Measurements from ENCODE around the gene CSTF3. TPM values are rescaled to one million over a fixed set of nuclear protein-coding genes. Genes with fewer than 3 reads are reported as not detected.
A peak's percentile ranks its signal among the peaks of the same experiment; 100 is the strongest.

CSTF3 gene
- total and polyA plus RNA-seq, 9 of the 15 experiments (the other 6 are each of a cell fraction or from before 2014, with no cell fraction given): 37.0 to 111 (median 61.0) TPM

DNA sequence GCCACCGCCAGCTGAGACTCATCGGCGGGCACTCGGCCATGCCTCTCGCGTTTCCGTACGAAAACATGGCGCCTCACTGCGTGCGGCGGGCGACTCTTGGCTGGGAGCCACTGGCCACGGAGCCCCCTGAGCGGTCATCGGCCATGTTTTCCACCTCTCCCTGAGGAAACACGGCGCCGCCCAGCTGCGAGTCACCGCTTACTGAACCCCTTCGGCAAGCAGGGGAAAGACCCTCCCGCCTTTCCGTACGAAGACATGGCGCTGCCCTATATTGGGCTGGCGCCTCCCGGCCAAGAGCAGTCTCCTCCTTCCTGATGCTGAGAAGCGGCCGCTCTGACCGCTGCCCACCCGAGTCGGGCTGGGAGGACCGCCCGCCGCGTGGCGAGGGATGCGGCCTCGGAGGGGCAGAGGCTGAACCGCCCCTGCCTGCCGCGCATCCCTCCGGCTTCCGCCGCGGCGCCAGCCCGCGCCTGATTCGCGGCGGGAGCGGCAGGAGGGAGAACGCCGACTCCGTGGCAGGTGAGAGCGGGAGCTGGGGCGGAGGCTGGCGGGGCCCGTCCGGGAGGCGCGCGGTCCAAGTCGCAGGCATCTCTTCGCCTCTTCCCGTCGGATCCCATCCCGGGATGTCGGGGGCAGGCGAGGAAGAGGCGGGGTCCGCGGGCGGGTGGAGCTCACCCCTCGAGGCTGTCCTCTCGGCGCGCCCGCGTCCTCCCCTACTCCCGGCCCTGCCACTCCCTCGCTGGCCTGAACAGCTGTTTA, 121.8 kb downstream of the CSTF3 start, which contains the start of gene TCP11L1 (continued):
- TF ChIP-seq, protein P1, sequence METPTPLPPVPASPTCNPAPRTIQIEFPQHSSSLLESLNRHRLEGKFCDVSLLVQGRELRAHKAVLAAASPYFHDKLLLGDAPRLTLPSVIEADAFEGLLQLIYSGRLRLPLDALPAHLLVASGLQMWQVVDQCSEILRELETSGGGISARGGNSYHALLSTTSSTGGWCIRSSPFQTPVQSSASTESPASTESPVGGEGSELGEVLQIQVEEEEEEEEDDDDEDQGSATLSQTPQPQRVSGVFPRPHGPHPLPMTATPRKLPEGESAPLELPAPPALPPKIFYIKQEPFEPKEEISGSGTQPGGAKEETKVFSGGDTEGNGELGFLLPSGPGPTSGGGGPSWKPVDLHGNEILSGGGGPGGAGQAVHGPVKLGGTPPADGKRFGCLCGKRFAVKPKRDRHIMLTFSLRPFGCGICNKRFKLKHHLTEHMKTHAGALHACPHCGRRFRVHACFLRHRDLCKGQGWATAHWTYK (CRISPR knock-in tag; IDR thresholded peaks at IDR 0.05): no peak; the same call in none of the 2 replicates
- TF ChIP-seq ZNF57 (CRISPR knock-in tag; IDR thresholded peaks at IDR 0.05): no peak
- TF ChIP-seq MCM7 (IDR thresholded peaks at IDR 0.05): no peak
- TF ChIP-seq, protein P2, sequence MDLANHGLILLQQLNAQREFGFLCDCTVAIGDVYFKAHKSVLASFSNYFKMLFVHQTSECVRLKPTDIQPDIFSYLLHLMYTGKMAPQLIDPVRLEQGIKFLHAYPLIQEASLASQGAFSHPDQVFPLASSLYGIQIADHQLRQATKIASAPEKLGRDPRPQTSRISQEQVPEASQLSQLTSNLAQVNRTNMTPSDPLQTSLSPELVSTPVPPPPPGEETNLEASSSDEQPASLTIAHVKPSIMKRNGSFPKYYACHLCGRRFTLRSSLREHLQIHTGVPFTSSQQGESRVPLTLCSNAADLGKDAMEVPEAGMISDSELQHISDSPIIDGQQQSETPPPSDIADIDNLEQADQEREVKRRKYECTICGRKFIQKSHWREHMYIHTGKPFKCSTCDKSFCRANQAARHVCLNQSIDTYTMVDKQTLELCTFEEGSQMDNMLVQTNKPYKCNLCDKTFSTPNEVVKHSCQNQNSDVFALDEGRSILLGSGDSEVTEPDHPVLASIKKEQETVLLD (IDR thresholded peaks at IDR 0.05): no peak
- TF ChIP-seq, protein P3, sequence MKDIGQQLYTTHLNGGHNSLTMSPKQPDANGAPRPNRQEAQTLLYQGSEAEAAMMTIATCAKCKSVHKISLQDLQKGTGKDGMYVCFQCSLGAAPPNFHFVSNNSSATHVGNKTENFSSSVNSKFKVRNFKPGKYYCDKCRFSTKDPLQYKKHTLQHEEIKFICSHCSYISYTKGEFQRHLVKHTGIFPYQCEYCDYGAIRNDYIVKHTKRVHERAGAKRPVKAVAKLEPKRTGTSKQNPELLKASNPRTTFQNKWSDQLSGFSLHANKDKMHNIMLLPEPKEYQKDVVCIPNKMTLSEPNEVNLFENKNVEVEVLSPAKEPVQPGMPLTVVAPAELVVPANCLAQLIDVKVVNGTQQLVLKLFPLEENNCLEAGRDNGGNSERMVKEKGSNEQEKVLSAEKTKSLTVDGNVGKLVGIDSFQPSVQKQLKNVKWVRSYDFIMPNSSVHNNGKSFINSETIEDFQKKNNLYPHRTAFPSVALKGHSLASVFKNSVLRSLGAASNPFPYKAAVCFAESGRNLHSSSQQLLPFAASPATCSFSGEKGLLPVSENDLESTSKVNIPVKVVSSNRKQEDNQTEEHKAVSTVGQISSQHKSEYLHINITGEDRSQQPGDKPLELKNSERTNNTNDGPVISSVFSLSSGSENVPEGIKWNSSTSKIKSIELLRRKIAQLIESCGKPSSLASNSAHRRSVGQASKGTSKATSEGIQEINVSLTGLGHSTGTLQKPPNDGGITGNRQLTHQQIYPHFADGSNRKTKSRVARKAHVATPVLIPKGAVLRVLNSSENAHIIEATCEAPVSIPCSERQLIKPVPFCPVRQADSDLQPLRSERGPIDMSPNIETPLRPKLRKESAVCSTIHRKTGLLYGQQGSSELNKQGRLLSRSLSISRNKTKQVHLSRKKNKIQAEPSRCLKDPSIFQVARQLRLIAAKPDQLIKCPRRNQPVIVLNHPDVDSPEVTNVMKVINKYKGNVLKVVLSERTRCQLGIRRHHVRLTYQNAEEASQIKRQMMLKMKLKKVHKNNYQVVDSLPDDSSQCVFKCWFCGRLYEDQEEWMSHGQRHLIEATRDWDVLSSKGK (CRISPR knock-in tag; IDR thresholded peaks at IDR 0.05): no peak
- no peak for TF ChIP-seq CAMTA2 (CRISPR knock-in tag; conservative IDR thresholded peaks at IDR 0.05)
- no peak for TF ChIP-seq BMI1 (IDR thresholded peaks at IDR 0.05; ENCODE audit: low read length)
- peak in 1 of 2 experiments; percentile 5; a peak in 1 of 4 replicates for TF ChIP-seq RCOR1 (IDR thresholded peaks at IDR 0.05; ENCODE audit: borderline replicate concordance in 1 of 2, low read depth in 2 of 2, low read length in 2 of 2)
- TF ChIP-seq CCNT2 (IDR thresholded peaks at IDR 0.05; ENCODE audit: borderline replicate concordance, extremely low read depth, insufficient read length, low read depth, low read length): peak; percentile 14
- TF ChIP-seq NR3C1 (CRISPR knock-in tag; IDR thresholded peaks at IDR 0.05): no peak
- TF ChIP-seq ZNF143 (CRISPR knock-in tag; IDR thresholded peaks at IDR 0.05): no peak
- no peak for TF ChIP-seq ZNF764 (CRISPR knock-in tag; IDR thresholded peaks at IDR 0.05; ENCODE audit: low read depth)
- no peak for TF ChIP-seq TAF1 (IDR thresholded peaks at IDR 0.05; ENCODE audit: control insufficient read depth, extremely low read depth, insufficient read depth, low read length, severe bottlenecking)
- no peak for TF ChIP-seq E2F3 (CRISPR knock-in tag; IDR thresholded peaks at IDR 0.05)
- no peak for TF ChIP-seq ZNF124 (CRISPR knock-in tag; IDR thresholded peaks at IDR 0.05)
- TF ChIP-seq, protein P4, sequence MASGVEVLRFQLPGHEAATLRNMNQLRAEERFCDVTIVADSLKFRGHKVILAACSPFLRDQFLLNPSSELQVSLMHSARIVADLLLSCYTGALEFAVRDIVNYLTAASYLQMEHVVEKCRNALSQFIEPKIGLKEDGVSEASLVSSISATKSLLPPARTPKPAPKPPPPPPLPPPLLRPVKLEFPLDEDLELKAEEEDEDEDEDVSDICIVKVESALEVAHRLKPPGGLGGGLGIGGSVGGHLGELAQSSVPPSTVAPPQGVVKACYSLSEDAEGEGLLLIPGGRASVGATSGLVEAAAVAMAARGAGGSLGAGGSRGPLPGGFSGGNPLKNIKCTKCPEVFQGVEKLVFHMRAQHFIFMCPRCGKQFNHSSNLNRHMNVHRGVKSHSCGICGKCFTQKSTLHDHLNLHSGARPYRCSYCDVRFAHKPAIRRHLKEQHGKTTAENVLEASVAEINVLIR (CRISPR knock-in tag; IDR thresholded peaks at IDR 0.05): no peak
- TF ChIP-seq DPF2 (IDR thresholded peaks at IDR 0.05): no peak
- TF ChIP-seq ZSCAN32 (CRISPR knock-in tag; IDR thresholded peaks at IDR 0.05): no peak
- no peak for TF ChIP-seq MYNN (IDR thresholded peaks at IDR 0.05)
- TF ChIP-seq MYNN (CRISPR knock-in tag; IDR thresholded peaks at IDR 0.05): no peak
- no peak for TF ChIP-seq COPS2 (conservative IDR thresholded peaks at IDR 0.05)
- no peak for TF ChIP-seq ZNF436 (CRISPR knock-in tag; IDR thresholded peaks at IDR 0.05)
